HFF-Myc (cell line): Measurements from ENCODE around the gene MSL1.

Experiments used
- DNase-seq: peaks from one replicate; pipeline ENCODE4 v3.0.0-alpha.2; 2011; ENCODE audit warnings: low read depth; ENCODE audit errors: extremely low read depth
- H3K4me3 ChIP-seq: replicated peaks from 2 replicates; pipeline ENCODE4 v1.5.1; 2011; ENCODE audit warnings: low read depth, mild to moderate bottlenecking, control low read depth, low read length
- CTCF ChIP-seq: IDR thresholded peaks from 2 replicates; pipeline ENCODE4 v1.5.1; 2012; ENCODE audit warnings: mild to moderate bottlenecking, low read depth, low read length, control low read depth; ENCODE audit errors: missing control alignments

MSL1 gene

GRCh38 chr17:40181205-40181604 lies 59.4 kb downstream of the MSL1 start:
- no peak for DNase-seq
- TF ChIP-seq CTCF: no peak
- no peak overlapping the region for H3K4me3 ChIP-seq

- no peak for TF ChIP-seq CTCF
- no peak overlapping the region for H3K4me3 ChIP-seq
- no peak for DNase-seq
These were observed 60.8 kb downstream of the MSL1 start for GRCh38 chr17:40182606-40183005.
